MCF 10A (cell line): ENCODE results near the gene AIF1L. TPM values are rescaled to one million over a fixed set of nuclear protein-coding genes. Genes with fewer than 3 reads are reported as not detected.

Experiments used
- BruUV-seq: library from RNA; stranded (reverse); fragments of 400-500 nt; replicated peaks from 2 replicates; lab custom pipeline; 2021; lab: Mats Ljungman, UMichigan
- CTCF ChIA-PET: fragments of 300-600 bp; sonication (Branson Sonifier 250); formaldehyde crosslinking; extraction: SDS; loops from one replicate; lab custom pipeline; 2021; ENCODE audit warnings: antibody characterized with exemption, inconsistent platforms; lab: Yijun Ruan, JAX
- POLR2A ChIA-PET: fragments of 300-600, 350-650 bp; sonication (Branson Sonifier 250); formaldehyde crosslinking; extraction: SDS; loops from one replicate; lab custom pipeline; 2020; ENCODE audit warnings: antibody characterized with exemption, inconsistent platforms; lab: Yijun Ruan, JAX
- DNase-seq: peaks from one replicate; pipeline ENCODE4 v3.0.0-alpha.2; 2018; ENCODE audit not compliant: unreplicated experiment
- H3K27ac Mint-ChIP-seq: one replicate; pipeline ENCODE4 v1.8.0; 2022; ENCODE audit warnings: mild to moderate bottlenecking, low read depth, mixed read lengths; ENCODE audit not compliant: unreplicated experiment
- H3K27me3 Mint-ChIP-seq: one replicate; pipeline ENCODE4 v1.8.0; 2022; ENCODE audit warnings: mixed read lengths; ENCODE audit not compliant: insufficient read depth, unreplicated experiment
- H3K36me3 Mint-ChIP-seq: one replicate; pipeline ENCODE4 v1.8.0; 2022; ENCODE audit warnings: mild to moderate bottlenecking, moderate library complexity, mixed read lengths; ENCODE audit not compliant: insufficient read depth, unreplicated experiment
- H3K4me1 Mint-ChIP-seq: one replicate; pipeline ENCODE4 v1.8.0; 2022; ENCODE audit warnings: mixed read lengths; ENCODE audit not compliant: insufficient read depth, unreplicated experiment
- H3K4me3 Mint-ChIP-seq: one replicate; pipeline ENCODE4 v1.8.0; 2022; ENCODE audit warnings: mild to moderate bottlenecking, moderate library complexity, mixed read lengths; ENCODE audit not compliant: unreplicated experiment
- H3K9me3 Mint-ChIP-seq: one replicate; pipeline ENCODE4 v1.8.0; 2022; ENCODE audit warnings: mixed read lengths; ENCODE audit not compliant: unreplicated experiment
- intact Hi-C: fragments of 100-400 bp; cut with micrococcal nuclease; formaldehyde crosslinking; loops from 2 replicates; pipeline ENCODE4 v1.14.1; 2022
- total RNA-seq: library from RNA; stranded (reverse); gene quantifications from 2 replicates; pipeline ENCODE4 v1.2.3, GENCODE V29; 2022
- TF ChIP-seq, protein P1 (sequence below): fragments of 200-600 bp; IDR thresholded peaks from one replicate; pipeline ENCODE4 v1.8.0; 2022; ENCODE audit warnings: antibody characterized with exemption, mild to moderate bottlenecking; ENCODE audit not compliant: unreplicated experiment

AIF1L gene
- total RNA-seq, 1 experiment from 2014 or later: 4.1 TPM

- POLR2A ChIA-PET: interaction anchor here (0.6 kb wide), 1 partner anchor 46 kb away, joined by 3 read pairs; no protein-coding TSS in a partner anchor
- intact Hi-C loops: no loop called here
- no peak for DNase-seq
- Mint-ChIP-seq H3K4me3 (no peak overlapping the region), H3K27ac (no peak overlapping the region), H3K4me1 (peaks cover 6% of the 10 kb centered on the region), H3K27me3 (no peaks in the 10 kb centered on the region), H3K9me3 (no peaks in the 10 kb centered on the region), H3K36me3 (no peaks in the 10 kb centered on the region)
- CTCF ChIA-PET: interaction anchor here (0.6 to 2.0 kb wide), 4 partner anchors 19 to 1304 kb away, joined by 3 to 9 read pairs (median 4); no protein-coding TSS in a partner anchor
- no TSS peak for BruUV-seq
- TF ChIP-seq, protein P1, sequence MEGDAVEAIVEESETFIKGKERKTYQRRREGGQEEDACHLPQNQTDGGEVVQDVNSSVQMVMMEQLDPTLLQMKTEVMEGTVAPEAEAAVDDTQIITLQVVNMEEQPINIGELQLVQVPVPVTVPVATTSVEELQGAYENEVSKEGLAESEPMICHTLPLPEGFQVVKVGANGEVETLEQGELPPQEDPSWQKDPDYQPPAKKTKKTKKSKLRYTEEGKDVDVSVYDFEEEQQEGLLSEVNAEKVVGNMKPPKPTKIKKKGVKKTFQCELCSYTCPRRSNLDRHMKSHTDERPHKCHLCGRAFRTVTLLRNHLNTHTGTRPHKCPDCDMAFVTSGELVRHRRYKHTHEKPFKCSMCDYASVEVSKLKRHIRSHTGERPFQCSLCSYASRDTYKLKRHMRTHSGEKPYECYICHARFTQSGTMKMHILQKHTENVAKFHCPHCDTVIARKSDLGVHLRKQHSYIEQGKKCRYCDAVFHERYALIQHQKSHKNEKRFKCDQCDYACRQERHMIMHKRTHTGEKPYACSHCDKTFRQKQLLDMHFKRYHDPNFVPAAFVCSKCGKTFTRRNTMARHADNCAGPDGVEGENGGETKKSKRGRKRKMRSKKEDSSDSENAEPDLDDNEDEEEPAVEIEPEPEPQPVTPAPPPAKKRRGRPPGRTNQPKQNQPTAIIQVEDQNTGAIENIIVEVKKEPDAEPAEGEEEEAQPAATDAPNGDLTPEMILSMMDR: no peak
These were observed 19.8 kb upstream of the AIF1L start for GRCh38 chr9:131076347-131077195.

GRCh38 chr9:131078427-131079366 lies 17.6 kb upstream of the AIF1L start:
- H3K4me3 Mint-ChIP-seq: no peak overlapping the region
- intact Hi-C loops: no loop called here
- BruUV-seq: no TSS peak
- no peak overlapping the region for H3K27ac Mint-ChIP-seq
- H3K9me3 Mint-ChIP-seq: no peaks in the 10 kb centered on the region
- H3K4me1 Mint-ChIP-seq: peaks cover 6% of the 10 kb centered on the region
- H3K36me3 Mint-ChIP-seq: no peaks in the 10 kb centered on the region
- TF ChIP-seq, protein P1: no peak
- no peaks in the 10 kb centered on the region for H3K27me3 Mint-ChIP-seq
- DNase-seq: no peak
- CTCF ChIA-PET: interaction anchor here (0.6 to 2.0 kb wide), 3 partner anchors 21 to 535 kb away, joined by 3 to 9 read pairs (median 3); no protein-coding TSS in a partner anchor
- POLR2A ChIA-PET: no interaction called here

- CTCF ChIA-PET: no interaction called here
- DNase-seq: no peak
- TF ChIP-seq, protein P1: no peak
- Mint-ChIP-seq H3K4me3 (no peak overlapping the region), H3K9me3 (no peaks in the 10 kb centered on the region), H3K27me3 (no peaks in the 10 kb centered on the region), H3K36me3 (no peaks in the 10 kb centered on the region), H3K27ac (no peak overlapping the region), H3K4me1 (peaks cover 6% of the 10 kb centered on the region)
- intact Hi-C loops: no loop called here
- no TSS peak for BruUV-seq
- POLR2A ChIA-PET: no interaction called here
These were observed 15.7 kb upstream of the AIF1L start for GRCh38 chr9:131080589-131080988.

DNA sequence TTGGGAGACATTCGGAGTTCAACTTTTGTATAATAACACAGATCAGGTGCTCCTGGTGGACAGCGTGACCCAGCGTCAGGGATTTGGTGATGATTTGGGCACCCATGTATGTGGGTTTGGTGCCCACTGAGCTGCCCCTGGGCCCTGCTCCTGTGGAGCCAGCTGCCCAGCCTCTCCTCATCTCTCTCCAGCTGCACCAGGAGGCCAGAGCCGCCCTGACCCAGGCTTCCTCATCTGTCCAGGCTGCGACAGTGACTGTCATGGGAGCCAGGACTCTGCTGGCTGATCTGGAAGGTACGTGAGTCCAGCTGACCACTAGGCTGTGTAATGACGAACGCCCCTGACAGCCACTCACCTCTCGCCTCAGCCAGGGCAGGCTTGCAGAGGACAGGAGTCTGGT lies 14.5 kb upstream of the AIF1L start:
- H3K27ac Mint-ChIP-seq: no peak overlapping the region
- no peak overlapping the region for H3K4me3 Mint-ChIP-seq
- peaks cover 6% of the 10 kb centered on the region for H3K4me1 Mint-ChIP-seq
- H3K27me3 Mint-ChIP-seq: no peaks in the 10 kb centered on the region
- H3K9me3 Mint-ChIP-seq: no peaks in the 10 kb centered on the region
- ChIA-PET CTCF (no interaction called here), POLR2A (no interaction called here)
- no peaks in the 10 kb centered on the region for H3K36me3 Mint-ChIP-seq
- no TSS peak for BruUV-seq
- DNase-seq: no peak
- intact Hi-C loops: no loop called here
- TF ChIP-seq, protein P1: no peak
